AG04449 (cell line): ENCODE results near the gene RND3.

Experiments used
- CTCF ChIA-PET: fragments of 350-600 bp; formaldehyde crosslinking; extraction: SDS; loops from one replicate; lab custom pipeline; 2021; ENCODE audit warnings: antibody characterized with exemption; lab: Yijun Ruan, JAX
- POLR2A ChIA-PET: fragments of 400-600, 350-600 bp; formaldehyde crosslinking; extraction: SDS; loops from one replicate; lab custom pipeline; 2020; ENCODE audit warnings: antibody characterized with exemption, inconsistent platforms; lab: Yijun Ruan, JAX
- DNase-seq: peaks from one replicate; pipeline ENCODE4 v3.0.0-alpha.2; 2010; ENCODE audit warnings: low read depth, low spot score
- H3K4me3 ChIP-seq: 2 replicates; pipeline ENCODE4 v1.5.1; 2011; ENCODE audit warnings: low read depth, mild to moderate bottlenecking, control low read depth, low read length
- TF ChIP-seq, protein P1 (sequence below): IDR thresholded peaks from one replicate; pipeline ENCODE4 v1.5.1; 2011; ENCODE audit warnings: mild to moderate bottlenecking, moderate library complexity, low read length, control low read depth, inconsistent platforms; ENCODE audit not compliant: insufficient read depth; ENCODE audit errors: missing control alignments

The RND3 gene

GRCh38 chr2:150507071-150507470, 19.6 kb upstream of the RND3 start:
- TF ChIP-seq, protein P1, sequence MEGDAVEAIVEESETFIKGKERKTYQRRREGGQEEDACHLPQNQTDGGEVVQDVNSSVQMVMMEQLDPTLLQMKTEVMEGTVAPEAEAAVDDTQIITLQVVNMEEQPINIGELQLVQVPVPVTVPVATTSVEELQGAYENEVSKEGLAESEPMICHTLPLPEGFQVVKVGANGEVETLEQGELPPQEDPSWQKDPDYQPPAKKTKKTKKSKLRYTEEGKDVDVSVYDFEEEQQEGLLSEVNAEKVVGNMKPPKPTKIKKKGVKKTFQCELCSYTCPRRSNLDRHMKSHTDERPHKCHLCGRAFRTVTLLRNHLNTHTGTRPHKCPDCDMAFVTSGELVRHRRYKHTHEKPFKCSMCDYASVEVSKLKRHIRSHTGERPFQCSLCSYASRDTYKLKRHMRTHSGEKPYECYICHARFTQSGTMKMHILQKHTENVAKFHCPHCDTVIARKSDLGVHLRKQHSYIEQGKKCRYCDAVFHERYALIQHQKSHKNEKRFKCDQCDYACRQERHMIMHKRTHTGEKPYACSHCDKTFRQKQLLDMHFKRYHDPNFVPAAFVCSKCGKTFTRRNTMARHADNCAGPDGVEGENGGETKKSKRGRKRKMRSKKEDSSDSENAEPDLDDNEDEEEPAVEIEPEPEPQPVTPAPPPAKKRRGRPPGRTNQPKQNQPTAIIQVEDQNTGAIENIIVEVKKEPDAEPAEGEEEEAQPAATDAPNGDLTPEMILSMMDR: no peak
- no peak for DNase-seq
- ChIA-PET CTCF (interaction anchor here (0.9 kb wide), 1 partner anchor 8 kb away, joined by 3 read pairs; no protein-coding TSS in a partner anchor), POLR2A (interaction anchor here (0.7 kb wide), 1 partner anchor 905 kb away, joined by 3 read pairs; no protein-coding TSS in a partner anchor)
- H3K4me3 ChIP-seq: no peak overlapping the region

DNA sequence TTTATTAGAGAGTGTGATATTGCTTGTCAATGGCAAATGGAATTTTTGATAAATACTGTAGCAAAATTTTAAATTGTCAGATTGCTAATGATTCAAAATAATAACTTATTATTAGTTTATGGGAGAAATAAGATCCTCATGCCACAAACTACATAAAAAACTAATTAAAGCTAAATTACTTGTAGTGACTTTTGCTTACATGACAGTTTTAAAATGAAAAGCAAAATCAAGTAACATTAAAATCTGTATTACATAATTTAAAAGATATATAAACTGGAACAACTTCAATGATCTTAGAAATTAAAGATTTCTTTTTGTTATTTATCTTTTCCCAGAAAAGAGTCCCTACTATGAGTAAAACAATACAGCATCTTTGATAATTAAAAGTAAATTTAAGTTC, 17.7 kb upstream of the RND3 start:
- POLR2A ChIA-PET: no interaction called here
- no peak for DNase-seq
- CTCF ChIA-PET: no interaction called here
- H3K4me3 ChIP-seq: no peak overlapping the region
- TF ChIP-seq, protein P1: no peak

GRCh38 chr2:150495993-150496627, 8.6 kb upstream of the RND3 start:
- POLR2A ChIA-PET: interaction anchor here (0.5 to 1.3 kb wide), 5 partner anchors 10 to 100 kb away, joined by 3 to 5 read pairs (median 3); no protein-coding TSS in a partner anchor
- CTCF ChIA-PET: interaction anchor here (0.7 to 1.5 kb wide), 5 partner anchors 16 to 105 kb away, joined by 3 to 5 read pairs (median 4); no protein-coding TSS in a partner anchor
- TF ChIP-seq, protein P1: no peak

GRCh38 chr2:150495001-150495400, 7.5 kb upstream of the RND3 start:
- no peak for DNase-seq
- TF ChIP-seq, protein P1: no peak
- CTCF ChIA-PET: interaction anchor here (0.9 kb wide), 1 partner anchor 896 kb away, joined by 3 read pairs; no protein-coding TSS in a partner anchor
- H3K4me3 ChIP-seq: no peak overlapping the region
- POLR2A ChIA-PET: interaction anchor here (0.8 kb wide), 1 partner anchor 10 kb away, joined by 4 read pairs; no protein-coding TSS in a partner anchor

More at GRCh38 chr2:150495993-150496627, 8.6 kb upstream of the RND3 start:
- peak; percentile 94 for DNase-seq
- peak overlapping the region; percentile 39 for H3K4me3 ChIP-seq

DNA sequence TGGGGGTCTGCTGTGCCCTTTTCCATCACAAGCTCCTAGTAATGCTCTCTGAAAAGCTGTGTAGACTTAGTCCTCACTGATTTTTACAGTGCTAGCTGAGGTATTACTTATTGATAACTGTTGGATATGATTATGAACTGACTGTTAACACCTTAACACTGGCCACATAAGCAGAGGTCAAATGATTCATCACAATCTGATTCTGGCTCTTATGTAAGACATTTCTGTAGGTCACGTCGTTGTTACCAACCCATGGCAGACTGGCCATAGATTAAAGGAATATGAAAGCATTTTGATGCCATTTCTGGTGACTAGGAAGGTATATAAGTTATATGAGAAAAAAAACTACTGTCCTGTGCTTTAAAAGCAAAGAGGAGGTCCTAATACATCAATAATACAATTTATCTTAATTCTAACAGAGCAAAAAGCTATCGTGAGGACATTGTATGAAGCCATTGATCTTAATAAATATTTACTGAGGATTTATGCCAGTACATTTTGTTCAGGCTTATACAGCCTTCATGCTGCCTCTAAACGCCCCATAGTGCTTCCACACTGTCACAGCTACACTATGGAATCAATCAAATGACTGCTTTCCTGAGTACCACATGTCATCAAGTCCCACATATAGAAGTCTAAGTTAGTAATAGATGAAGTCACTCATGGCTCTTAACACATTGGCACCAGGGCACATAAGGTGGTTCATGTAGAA, 6.9 kb upstream of the RND3 start:
- ChIA-PET CTCF (interaction anchor here (0.9 kb wide), 1 partner anchor 896 kb away, joined by 3 read pairs; no protein-coding TSS in a partner anchor), POLR2A (no interaction called here)
- H3K4me3 ChIP-seq: no peak overlapping the region

GRCh38 chr2:150491943-150492342, 4.5 kb upstream of the RND3 start:
- TF ChIP-seq, protein P1: no peak
- CTCF ChIA-PET: no interaction called here
- no peak for DNase-seq
- H3K4me3 ChIP-seq: no peak overlapping the region
- POLR2A ChIA-PET: no interaction called here

More for the DNA sequence above, 6.9 kb upstream of the RND3 start:
- TF ChIP-seq, protein P1: no peak
- DNase-seq: no peak
